ENCODE measurements around the gene GABRR2.

Gene GABRR2

DNA sequence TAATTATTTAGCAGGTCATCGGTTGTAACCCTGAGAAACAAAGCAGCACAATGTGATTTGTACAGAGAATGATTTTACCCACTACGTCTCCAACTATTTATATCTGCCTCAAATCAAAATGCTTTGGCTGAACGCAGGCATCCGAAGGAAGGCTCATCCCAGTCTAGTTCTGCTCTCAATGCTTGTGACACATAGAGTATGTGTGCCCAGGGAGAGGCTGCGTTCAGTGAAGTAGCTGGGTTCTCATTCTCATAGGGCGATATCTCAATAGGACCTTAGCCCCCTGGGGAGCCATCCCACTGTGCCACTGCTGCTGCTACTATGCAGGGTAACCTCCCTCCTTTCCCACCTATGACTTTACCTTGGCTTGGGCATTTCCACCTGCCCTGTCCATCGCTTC, 407 bp downstream of the GABRR2 start (continued):
- TF ChIP-seq REPIN1 (tag by site-specific recombination; IDR thresholded peaks at IDR 0.05; ENCODE audit: low read depth) (no peak), ZNF707 (tag by site-specific recombination; IDR thresholded peaks at IDR 0.05) (no peak), ZNF121 (tag by site-specific recombination; IDR thresholded peaks at IDR 0.05) (no peak), ZNF623 (tag by site-specific recombination; IDR thresholded peaks at IDR 0.05) (no peak)
- TF ChIP-seq, protein P1, sequence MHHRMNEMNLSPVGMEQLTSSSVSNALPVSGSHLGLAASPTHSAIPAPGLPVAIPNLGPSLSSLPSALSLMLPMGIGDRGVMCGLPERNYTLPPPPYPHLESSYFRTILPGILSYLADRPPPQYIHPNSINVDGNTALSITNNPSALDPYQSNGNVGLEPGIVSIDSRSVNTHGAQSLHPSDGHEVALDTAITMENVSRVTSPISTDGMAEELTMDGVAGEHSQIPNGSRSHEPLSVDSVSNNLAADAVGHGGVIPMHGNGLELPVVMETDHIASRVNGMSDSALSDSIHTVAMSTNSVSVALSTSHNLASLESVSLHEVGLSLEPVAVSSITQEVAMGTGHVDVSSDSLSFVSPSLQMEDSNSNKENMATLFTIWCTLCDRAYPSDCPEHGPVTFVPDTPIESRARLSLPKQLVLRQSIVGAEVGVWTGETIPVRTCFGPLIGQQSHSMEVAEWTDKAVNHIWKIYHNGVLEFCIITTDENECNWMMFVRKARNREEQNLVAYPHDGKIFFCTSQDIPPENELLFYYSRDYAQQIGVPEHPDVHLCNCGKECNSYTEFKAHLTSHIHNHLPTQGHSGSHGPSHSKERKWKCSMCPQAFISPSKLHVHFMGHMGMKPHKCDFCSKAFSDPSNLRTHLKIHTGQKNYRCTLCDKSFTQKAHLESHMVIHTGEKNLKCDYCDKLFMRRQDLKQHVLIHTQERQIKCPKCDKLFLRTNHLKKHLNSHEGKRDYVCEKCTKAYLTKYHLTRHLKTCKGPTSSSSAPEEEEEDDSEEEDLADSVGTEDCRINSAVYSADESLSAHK (tag by site-specific recombination; IDR thresholded peaks at IDR 0.05): no peak

DNA sequence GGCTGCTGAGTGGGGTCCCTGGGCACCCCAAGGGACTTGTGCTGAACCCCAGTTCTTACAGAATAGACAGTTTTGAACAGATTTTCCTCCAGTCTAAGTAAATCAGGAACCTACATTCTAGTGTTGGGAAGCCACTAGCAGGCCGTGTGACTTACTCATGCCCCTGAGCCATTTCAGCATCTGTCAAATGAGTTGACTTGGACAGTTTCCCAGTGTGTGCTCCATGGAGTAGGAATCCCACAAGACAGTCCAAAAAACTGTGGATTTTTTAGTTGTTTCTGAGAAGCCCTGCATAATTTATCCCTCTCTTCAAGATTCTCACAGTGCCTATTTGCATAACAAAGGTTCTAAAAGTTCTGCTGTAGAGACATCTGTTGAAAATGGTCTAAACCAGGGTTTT, 2.1 kb downstream of the GABRR2 start:
- Histone ChIP-seq H3K4me1 (ENCODE audit: control insufficient read depth, insufficient read depth, low read length) (peaks cover 12% of the 10 kb centered on the region), H3K4me3 (ENCODE audit: low read depth, low read length) (no peak overlapping the region), H3K36me3 (ENCODE audit: control insufficient read depth in 2 of 2, insufficient read depth in 1 of 2, low read length in 2 of 2) (no peaks in the 10 kb centered on the region), H3K9me3 (ENCODE audit: control insufficient read depth, insufficient read depth, low read depth, low read length) (no peaks in the 10 kb centered on the region), H3K27ac (ENCODE audit: extremely low read depth, low read depth, low read length) (no peak overlapping the region)
- CTCF ChIA-PET: interaction anchor here (1.6 to 2.0 kb wide), 2 partner anchors 15 to 55 kb away, joined by 3 to 8 read pairs; no protein-coding TSS in a partner anchor
- no peak for TF ChIP-seq ZNF19 (tag by site-specific recombination; IDR thresholded peaks at IDR 0.05; ENCODE audit: low read depth)
- TF ChIP-seq ZNF114 (tag by site-specific recombination; IDR thresholded peaks at IDR 0.05): no peak
- no peak for TF ChIP-seq ZBTB8A (tag by site-specific recombination; IDR thresholded peaks at IDR 0.05)
- no peak for TF ChIP-seq FEZF1 (tag by site-specific recombination; IDR thresholded peaks at IDR 0.05)
- no peak for TF ChIP-seq ZNF211 (tag by site-specific recombination; IDR thresholded peaks at IDR 0.05; ENCODE audit: low read depth)
- TF ChIP-seq, protein P2, sequence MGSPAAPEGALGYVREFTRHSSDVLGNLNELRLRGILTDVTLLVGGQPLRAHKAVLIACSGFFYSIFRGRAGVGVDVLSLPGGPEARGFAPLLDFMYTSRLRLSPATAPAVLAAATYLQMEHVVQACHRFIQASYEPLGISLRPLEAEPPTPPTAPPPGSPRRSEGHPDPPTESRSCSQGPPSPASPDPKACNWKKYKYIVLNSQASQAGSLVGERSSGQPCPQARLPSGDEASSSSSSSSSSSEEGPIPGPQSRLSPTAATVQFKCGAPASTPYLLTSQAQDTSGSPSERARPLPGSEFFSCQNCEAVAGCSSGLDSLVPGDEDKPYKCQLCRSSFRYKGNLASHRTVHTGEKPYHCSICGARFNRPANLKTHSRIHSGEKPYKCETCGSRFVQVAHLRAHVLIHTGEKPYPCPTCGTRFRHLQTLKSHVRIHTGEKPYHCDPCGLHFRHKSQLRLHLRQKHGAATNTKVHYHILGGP (tag by site-specific recombination; IDR thresholded peaks at IDR 0.05): no peak
- no peak for TF ChIP-seq ZBTB21 (tag by site-specific recombination; IDR thresholded peaks at IDR 0.05)
- TF ChIP-seq ZSCAN16 (tag by site-specific recombination; IDR thresholded peaks at IDR 0.05): no peak
- no peak for TF ChIP-seq OVOL3 (tag by site-specific recombination; IDR thresholded peaks at IDR 0.05)
- TF ChIP-seq ZNF394 (tag by site-specific recombination; IDR thresholded peaks at IDR 0.05; ENCODE audit: borderline replicate concordance): no peak
- TF ChIP-seq, protein P3, sequence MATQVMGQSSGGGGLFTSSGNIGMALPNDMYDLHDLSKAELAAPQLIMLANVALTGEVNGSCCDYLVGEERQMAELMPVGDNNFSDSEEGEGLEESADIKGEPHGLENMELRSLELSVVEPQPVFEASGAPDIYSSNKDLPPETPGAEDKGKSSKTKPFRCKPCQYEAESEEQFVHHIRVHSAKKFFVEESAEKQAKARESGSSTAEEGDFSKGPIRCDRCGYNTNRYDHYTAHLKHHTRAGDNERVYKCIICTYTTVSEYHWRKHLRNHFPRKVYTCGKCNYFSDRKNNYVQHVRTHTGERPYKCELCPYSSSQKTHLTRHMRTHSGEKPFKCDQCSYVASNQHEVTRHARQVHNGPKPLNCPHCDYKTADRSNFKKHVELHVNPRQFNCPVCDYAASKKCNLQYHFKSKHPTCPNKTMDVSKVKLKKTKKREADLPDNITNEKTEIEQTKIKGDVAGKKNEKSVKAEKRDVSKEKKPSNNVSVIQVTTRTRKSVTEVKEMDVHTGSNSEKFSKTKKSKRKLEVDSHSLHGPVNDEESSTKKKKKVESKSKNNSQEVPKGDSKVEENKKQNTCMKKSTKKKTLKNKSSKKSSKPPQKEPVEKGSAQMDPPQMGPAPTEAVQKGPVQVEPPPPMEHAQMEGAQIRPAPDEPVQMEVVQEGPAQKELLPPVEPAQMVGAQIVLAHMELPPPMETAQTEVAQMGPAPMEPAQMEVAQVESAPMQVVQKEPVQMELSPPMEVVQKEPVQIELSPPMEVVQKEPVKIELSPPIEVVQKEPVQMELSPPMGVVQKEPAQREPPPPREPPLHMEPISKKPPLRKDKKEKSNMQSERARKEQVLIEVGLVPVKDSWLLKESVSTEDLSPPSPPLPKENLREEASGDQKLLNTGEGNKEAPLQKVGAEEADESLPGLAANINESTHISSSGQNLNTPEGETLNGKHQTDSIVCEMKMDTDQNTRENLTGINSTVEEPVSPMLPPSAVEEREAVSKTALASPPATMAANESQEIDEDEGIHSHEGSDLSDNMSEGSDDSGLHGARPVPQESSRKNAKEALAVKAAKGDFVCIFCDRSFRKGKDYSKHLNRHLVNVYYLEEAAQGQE (tag by site-specific recombination; IDR thresholded peaks at IDR 0.05): no peak
- no peak for TF ChIP-seq ZNF837 (tag by site-specific recombination; IDR thresholded peaks at IDR 0.05)
- no peak for TF ChIP-seq ZNF341 (tag by site-specific recombination; IDR thresholded peaks at IDR 0.05; ENCODE audit: low read depth)
- TF ChIP-seq, protein P4, sequence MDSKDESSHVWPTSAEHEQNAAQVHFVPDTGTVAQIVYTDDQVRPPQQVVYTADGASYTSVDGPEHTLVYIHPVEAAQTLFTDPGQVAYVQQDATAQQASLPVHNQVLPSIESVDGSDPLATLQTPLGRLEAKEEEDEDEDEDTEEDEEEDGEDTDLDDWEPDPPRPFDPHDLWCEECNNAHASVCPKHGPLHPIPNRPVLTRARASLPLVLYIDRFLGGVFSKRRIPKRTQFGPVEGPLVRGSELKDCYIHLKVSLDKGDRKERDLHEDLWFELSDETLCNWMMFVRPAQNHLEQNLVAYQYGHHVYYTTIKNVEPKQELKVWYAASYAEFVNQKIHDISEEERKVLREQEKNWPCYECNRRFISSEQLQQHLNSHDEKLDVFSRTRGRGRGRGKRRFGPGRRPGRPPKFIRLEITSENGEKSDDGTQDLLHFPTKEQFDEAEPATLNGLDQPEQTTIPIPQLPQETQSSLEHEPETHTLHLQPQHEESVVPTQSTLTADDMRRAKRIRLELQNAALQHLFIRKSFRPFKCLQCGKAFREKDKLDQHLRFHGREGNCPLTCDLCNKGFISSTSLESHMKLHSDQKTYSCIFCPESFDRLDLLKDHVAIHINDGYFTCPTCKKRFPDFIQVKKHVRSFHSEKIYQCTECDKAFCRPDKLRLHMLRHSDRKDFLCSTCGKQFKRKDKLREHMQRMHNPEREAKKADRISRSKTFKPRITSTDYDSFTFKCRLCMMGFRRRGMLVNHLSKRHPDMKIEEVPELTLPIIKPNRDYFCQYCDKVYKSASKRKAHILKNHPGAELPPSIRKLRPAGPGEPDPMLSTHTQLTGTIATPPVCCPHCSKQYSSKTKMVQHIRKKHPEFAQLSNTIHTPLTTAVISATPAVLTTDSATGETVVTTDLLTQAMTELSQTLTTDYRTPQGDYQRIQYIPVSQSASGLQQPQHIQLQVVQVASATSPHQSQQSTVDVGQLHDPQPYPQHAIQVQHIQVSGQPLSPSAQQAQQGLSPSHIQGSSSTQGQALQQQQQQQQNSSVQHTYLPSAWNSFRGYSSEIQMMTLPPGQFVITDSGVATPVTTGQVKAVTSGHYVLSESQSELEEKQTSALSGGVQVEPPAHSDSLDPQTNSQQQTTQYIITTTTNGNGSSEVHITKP (tag by site-specific recombination; IDR thresholded peaks at IDR 0.05): no peak
- no peak for TF ChIP-seq ZIC2 (tag by site-specific recombination; IDR thresholded peaks at IDR 0.05)
- TF ChIP-seq, protein P5, sequence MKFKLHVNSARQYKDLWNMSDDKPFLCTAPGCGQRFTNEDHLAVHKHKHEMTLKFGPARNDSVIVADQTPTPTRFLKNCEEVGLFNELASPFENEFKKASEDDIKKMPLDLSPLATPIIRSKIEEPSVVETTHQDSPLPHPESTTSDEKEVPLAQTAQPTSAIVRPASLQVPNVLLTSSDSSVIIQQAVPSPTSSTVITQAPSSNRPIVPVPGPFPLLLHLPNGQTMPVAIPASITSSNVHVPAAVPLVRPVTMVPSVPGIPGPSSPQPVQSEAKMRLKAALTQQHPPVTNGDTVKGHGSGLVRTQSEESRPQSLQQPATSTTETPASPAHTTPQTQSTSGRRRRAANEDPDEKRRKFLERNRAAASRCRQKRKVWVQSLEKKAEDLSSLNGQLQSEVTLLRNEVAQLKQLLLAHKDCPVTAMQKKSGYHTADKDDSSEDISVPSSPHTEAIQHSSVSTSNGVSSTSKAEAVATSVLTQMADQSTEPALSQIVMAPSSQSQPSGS (tag by site-specific recombination; IDR thresholded peaks at IDR 0.05; ENCODE audit: low read depth): no peak
- no peak for TF ChIP-seq ZNF223 (tag by site-specific recombination; IDR thresholded peaks at IDR 0.05)
- no peak for TF ChIP-seq ZNF623 (tag by site-specific recombination; IDR thresholded peaks at IDR 0.05)
- TF ChIP-seq WT1 (tag by site-specific recombination; IDR thresholded peaks at IDR 0.05): no peak
- POLR2A ChIA-PET: interaction anchor here (2.4 kb wide), 1 partner anchor 39 kb away, joined by 6 read pairs; the partner anchor contains the start of gene UBE2J1
